ENCODE measurements around the gene MYO15B.

- TF ChIP-seq EZH2 (IDR thresholded peaks at IDR 0.05; ENCODE audit: low read length, unreplicated experiment) (no peak), CTCF (conservative IDR thresholded peaks at IDR 0.05; ENCODE audit: low read depth, low read length) (no peak), EZH2phosphoT487 (IDR thresholded peaks at IDR 0.05; ENCODE audit: borderline replicate concordance, low read length) (no peak)
These were observed 12.4 kb upstream of the MYO15B start for GRCh38 chr17:75575197-75575596.

All from PC-3 (cell line).